ENCODE measurements around the gene OBSCN. TPM values are rescaled to one million over a fixed set of nuclear protein-coding genes. Genes with fewer than 3 reads are reported as not detected.

The OBSCN gene
- total RNA-seq, 1 experiment from 2014 or later, result 5.6 TPM

DNA sequence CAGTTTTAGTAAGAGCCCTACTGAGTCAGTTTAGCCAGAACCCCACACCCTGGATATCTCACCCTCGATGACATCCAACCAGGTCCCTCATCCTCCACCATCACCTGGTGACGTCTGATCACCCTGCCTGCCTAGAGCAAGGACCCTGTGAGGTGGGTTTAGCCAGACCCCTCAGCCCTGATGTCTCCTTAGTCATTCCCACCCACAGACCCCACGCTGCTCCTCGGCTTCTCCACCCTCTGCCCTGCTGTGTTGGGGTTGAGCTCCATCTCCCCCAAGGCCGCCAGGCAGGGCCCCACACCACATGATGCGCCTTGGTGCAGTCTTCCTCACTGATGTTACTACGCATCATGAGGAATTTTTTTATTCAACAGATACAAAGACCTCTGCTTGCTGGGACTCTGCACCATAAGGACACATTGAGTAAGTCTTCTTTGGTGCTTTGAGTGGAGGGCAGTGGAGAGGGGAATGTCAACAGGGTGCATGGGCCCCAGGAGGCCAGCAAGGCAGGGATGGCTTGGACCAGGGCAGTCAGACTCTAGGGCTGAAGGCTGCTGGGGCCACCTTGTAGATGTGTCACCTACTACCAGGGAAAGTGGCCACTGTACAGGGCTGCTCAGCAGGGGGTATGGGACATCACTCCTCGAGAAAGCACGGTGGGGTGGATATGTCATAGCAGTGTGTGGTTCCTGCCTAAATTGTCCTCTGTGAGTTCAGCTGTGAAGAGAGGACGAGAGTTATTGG is 43.9 kb upstream of the OBSCN start:
- Mint-ChIP-seq H3K27ac (ENCODE audit: unreplicated experiment) (peak overlapping the region; percentile 93), H3K9me3 (ENCODE audit: unreplicated experiment) (no peaks in the 10 kb centered on the region), H3K4me3 (ENCODE audit: unreplicated experiment) (peak overlapping the region; percentile 84), H3K36me3 (ENCODE audit: insufficient read depth, unreplicated experiment) (peaks cover 22% of the 10 kb centered on the region), H3K4me1 (ENCODE audit: low read depth, unreplicated experiment) (peaks cover 8% of the 10 kb centered on the region), H3K27me3 (ENCODE audit: insufficient read depth, unreplicated experiment) (no peaks in the 10 kb centered on the region)
- ChIA-PET POLR2A (interaction anchor here (0.6 kb wide), 1 partner anchor 27 kb away, joined by 6 read pairs; no protein-coding TSS in a partner anchor), CTCF (interaction anchor here (0.7 kb wide), 1 partner anchor 66 kb away, joined by 5 read pairs; no protein-coding TSS in a partner anchor)
- H3K27me3 ChIP-seq (replicated peaks; ENCODE audit: control insufficient read depth, insufficient read depth, low read length), result no peaks in the 10 kb centered on the region
- TF ChIP-seq, protein P1, sequence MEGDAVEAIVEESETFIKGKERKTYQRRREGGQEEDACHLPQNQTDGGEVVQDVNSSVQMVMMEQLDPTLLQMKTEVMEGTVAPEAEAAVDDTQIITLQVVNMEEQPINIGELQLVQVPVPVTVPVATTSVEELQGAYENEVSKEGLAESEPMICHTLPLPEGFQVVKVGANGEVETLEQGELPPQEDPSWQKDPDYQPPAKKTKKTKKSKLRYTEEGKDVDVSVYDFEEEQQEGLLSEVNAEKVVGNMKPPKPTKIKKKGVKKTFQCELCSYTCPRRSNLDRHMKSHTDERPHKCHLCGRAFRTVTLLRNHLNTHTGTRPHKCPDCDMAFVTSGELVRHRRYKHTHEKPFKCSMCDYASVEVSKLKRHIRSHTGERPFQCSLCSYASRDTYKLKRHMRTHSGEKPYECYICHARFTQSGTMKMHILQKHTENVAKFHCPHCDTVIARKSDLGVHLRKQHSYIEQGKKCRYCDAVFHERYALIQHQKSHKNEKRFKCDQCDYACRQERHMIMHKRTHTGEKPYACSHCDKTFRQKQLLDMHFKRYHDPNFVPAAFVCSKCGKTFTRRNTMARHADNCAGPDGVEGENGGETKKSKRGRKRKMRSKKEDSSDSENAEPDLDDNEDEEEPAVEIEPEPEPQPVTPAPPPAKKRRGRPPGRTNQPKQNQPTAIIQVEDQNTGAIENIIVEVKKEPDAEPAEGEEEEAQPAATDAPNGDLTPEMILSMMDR (IDR thresholded peaks at IDR 0.05; ENCODE audit: insufficient read depth in 1 of 2, low read depth in 1 of 2, low read length in 1 of 2, severe bottlenecking in 1 of 2, unreplicated experiment in 1 of 2), result no peak
- no TSS peak for BruUV-seq (replicated peaks)
- intact Hi-C loops (cut with micrococcal nuclease; ENCODE audit: unreplicated experiment), result no loop called here
- no peaks in the 10 kb centered on the region for H3K36me3 ChIP-seq (ENCODE audit: control insufficient read depth, insufficient read depth, low read length)
- no peak overlapping the region for H3K4me3 ChIP-seq (ENCODE audit: low read depth, low read length)
- no peaks in the 10 kb centered on the region for H3K9me3 ChIP-seq
- H3K4me1 ChIP-seq, result peaks cover 17% of the 10 kb centered on the region
- DNase-seq, result no peak

DNA sequence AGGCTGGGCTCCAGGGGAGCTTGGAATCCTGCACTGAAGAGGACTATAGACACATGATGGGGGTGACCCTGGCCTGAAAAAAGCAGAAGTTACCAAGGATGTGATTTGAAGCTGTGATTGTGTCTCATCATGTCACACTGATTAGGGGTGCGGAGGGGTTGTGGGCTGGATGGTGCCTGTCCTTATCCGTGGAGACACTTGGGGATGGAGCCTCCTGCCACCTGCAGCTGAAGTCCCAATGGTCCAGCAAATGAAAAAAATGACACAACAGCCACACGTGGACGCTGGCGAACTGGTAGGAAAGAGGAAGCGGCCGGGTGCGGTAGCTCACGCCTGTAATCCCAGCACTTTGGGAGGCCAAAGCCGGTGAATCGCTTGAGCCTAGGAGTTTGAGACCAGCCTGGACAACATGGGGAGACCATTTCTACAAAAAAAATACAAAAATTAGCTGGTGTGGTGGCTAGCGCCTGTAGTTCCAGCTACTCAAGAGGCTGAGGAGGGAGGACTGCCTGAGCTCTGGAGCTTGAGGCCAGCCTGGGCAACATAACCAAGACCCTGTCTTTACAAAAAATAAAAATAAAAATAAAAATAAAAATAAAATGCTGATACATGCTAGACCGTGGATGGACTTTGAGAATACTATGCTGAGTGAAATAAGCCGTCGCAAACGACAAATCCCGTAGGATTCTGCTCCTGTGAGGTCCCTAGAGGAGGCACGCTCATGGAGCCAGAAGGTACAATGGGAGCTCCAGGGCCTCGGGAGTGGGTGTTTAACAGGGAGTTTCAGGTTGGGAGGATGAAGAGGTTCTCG is 43.1 kb upstream of the OBSCN start:
- POLR2A ChIA-PET, result interaction anchor here (0.5 to 2.3 kb wide), 8 partner anchors 24 to 269 kb away, joined by 5 to 13 read pairs (median 8); partner anchors contain the start of genes ARF1, GUK1 and TRIM11
- TF ChIP-seq, protein P1 (IDR thresholded peaks at IDR 0.05; ENCODE audit: insufficient read depth in 1 of 2, low read depth in 1 of 2, low read length in 1 of 2, severe bottlenecking in 1 of 2, unreplicated experiment in 1 of 2), result no peak
- CTCF ChIA-PET, result interaction anchor here (0.7 to 2.6 kb wide), 7 partner anchors 8 to 83 kb away, joined by 3 to 19 read pairs (median 4); partner anchors contain the start of gene GUK1
- DNase-seq, result no peak
- Histone ChIP-seq H3K4me3 (ENCODE audit: low read depth, low read length) (peak overlapping the region; percentile 83), H3K9me3 (no peaks in the 10 kb centered on the region), H3K4me1 (peaks cover 17% of the 10 kb centered on the region), H3K36me3 (ENCODE audit: control insufficient read depth, insufficient read depth, low read length) (no peaks in the 10 kb centered on the region), H3K27me3 (replicated peaks; ENCODE audit: control insufficient read depth, insufficient read depth, low read length) (no peaks in the 10 kb centered on the region)
- TSS peak; percentile 98 for BruUV-seq (replicated peaks)
- Mint-ChIP-seq H3K9me3 (ENCODE audit: unreplicated experiment) (no peaks in the 10 kb centered on the region), H3K27me3 (ENCODE audit: insufficient read depth, unreplicated experiment) (no peaks in the 10 kb centered on the region), H3K4me1 (ENCODE audit: low read depth, unreplicated experiment) (peaks cover 8% of the 10 kb centered on the region), H3K4me3 (ENCODE audit: unreplicated experiment) (peak overlapping the region; percentile 84), H3K27ac (ENCODE audit: unreplicated experiment) (peak overlapping the region; percentile 93), H3K36me3 (ENCODE audit: insufficient read depth, unreplicated experiment) (peaks cover 19% of the 10 kb centered on the region)
- intact Hi-C loops (cut with micrococcal nuclease; ENCODE audit: unreplicated experiment), result loop anchor here (1.0 kb wide), 3 partner anchors 24 to 55 kb away; partner anchors contain the start of genes GUK1 and MRPL55
